Measurements from ENCODE around the gene MOSMO.

Gene MOSMO

GRCh38 chr16:22050963-22051362 lies 43.1 kb downstream of the MOSMO start:
- no peak for DNase-seq (ENCODE audit: low read depth)

DNA sequence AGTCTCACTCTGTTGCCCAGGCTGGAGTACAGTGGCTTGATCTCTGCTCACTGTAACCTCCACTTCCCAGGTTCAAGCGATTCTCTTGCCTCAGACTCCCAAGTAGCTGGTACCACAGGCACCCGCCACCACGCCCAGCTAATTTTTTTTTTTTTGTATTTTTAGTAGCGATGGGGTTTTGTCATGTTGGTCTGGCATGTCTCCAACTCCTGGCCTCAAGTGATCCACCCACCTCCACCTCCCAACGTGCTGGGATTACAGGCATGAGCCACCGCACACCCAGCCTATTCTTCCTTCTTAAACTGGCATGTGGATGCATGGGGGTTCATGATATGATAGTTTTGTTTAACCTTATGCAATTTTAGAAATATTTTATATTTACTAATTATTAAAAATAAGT lies 45.1 kb downstream of the MOSMO start:
- DNase-seq (ENCODE audit: low read depth) = no peak

DNA sequence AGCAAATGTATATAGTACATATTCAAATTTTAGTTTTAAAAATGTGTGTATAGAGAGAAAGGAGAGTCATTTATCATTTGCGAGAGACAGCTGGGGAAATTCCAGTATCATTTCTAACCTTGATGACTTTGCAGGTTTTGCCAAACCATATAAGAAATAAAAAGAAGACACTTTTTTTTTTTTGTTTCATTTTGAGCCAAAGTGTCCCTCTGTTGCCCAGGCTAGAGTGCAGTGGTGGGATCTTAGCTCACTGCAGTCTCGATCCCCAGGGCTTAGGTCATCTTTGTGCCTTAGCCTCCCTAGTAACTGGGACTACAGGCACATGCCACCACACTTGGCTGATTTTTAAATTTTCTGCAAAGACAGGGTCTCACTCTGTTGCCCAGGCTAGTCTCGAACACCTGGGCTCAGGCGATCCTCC lies 46.0 kb downstream of the MOSMO start:
- no peak for DNase-seq (ENCODE audit: low read depth)

- no peak for DNase-seq (ENCODE audit: low read depth)
Measured at GRCh38 chr16:22054847-22055590, 47.1 kb downstream of the MOSMO start.

- DNase-seq (ENCODE audit: low read depth) = no peak
Measured at GRCh38 chr16:22055881-22056280, 48.0 kb downstream of the MOSMO start.

GRCh38 chr16:22063888-22064467 lies 56.1 kb downstream of the MOSMO start:
- no peak for DNase-seq (ENCODE audit: low read depth)

DNA sequence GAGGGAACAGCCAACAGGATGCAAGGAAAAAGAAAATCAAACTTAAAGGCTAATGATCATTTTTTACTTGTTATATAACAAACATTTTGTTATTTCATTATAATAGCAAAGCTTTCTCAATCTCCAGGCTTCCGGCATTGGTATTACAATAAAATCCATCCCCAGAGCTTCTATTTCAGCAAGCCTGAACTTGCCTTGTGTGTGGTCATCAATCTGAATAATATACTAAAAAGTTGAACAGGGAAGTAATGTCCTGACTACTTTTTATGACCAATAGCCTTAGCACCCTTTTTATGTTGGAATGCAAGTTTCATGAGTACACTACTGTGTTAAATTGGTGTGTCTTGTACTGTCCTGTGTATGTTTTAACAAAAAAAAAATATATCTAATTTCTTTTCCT lies 57.3 kb downstream of the MOSMO start:
- no peak for DNase-seq (ENCODE audit: low read depth)

GRCh38 chr16:22070361-22071330 lies 62.7 kb downstream of the MOSMO start:
- DNase-seq (ENCODE audit: low read depth) = no peak

- DNase-seq (ENCODE audit: low read depth) = no peak
Measured at GRCh38 chr16:22071331-22071910, 63.5 kb downstream of the MOSMO start.

DNA sequence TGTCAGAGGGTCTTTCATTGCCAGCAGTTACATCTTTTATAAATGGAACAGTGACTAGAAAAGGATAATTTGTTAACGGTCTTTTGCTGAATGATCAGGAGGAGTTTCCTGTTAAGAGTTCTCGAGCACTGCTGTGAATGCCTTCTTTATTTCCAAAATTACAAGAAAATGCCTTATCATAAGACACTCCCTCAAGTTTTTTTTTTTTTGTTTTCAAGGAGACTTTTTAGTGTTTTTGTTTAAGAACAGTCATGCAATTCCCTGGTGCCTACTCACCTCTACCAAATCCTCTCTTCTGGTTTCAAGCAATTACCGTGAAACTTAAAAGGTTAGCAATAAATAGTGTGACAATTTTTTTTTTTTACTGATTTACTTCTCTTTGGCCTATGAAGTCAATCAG lies 65.4 kb downstream of the MOSMO start:
- DNase-seq (ENCODE audit: low read depth) = no peak

- no peak for DNase-seq (ENCODE audit: low read depth)
Measured at GRCh38 chr16:22075043-22075757, 67.3 kb downstream of the MOSMO start.

- DNase-seq (ENCODE audit: low read depth) = no peak
Measured at GRCh38 chr16:22075776-22076175, 67.9 kb downstream of the MOSMO start.

GRCh38 chr16:22077700-22078313 lies 69.9 kb downstream of the MOSMO start:
- DNase-seq (ENCODE audit: low read depth) = peak; percentile 57

- DNase-seq (ENCODE audit: low read depth) = no peak
Measured at GRCh38 chr16:22078656-22079055, 70.7 kb downstream of the MOSMO start.

GRCh38 chr16:22081050-22081449 lies 73.1 kb downstream of the MOSMO start:
- DNase-seq (ENCODE audit: low read depth) = no peak

DNA sequence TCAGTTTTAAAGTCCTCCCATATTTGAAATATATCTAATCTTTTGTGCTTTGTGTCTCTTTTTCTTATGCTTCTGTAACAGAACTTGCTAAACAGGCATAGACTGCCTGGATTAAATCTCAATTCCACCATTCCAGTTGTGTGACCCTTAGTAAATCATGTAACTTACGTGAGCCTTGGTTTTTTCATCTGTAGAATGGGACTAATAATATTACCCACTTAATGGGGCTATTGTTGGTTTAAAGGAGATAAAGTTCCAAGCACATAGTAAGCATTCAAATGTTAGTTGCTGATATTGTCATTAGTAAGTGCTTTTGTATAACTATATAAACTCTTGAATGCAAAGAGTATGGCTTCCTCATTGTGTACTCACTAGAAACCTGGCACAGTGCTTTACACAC lies 78.5 kb downstream of the MOSMO start:
- DNase-seq (ENCODE audit: low read depth) = no peak

- no peak for DNase-seq (ENCODE audit: low read depth)
Measured at GRCh38 chr16:22088642-22089041, 80.7 kb downstream of the MOSMO start.

- DNase-seq (ENCODE audit: low read depth) = no peak
Measured at GRCh38 chr16:22089910-22090309, 82.0 kb downstream of the MOSMO start.

DNA sequence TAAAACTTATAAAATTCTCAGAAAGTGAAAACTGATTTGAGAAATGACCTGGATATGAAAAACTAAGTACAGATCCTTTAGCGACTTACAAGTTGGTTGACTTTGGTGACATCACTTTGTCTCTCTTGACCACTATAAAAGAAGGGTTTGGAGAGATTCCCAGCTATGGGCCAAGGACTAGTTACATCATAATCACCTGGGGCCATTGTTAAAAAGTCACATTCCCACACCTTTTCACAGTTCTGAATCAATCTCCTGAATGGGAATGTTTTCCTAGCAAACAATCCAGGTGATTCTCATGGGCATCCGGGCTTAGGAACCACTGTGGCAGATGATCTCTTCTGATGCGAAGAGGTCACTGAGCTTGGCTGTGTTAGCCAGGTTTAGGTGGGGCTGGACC lies 83.8 kb downstream of the MOSMO start:
- no peak for DNase-seq (ENCODE audit: low read depth)

GRCh38 chr16:22092143-22092933 lies 84.4 kb downstream of the MOSMO start, which contains the start of gene VWA3A:
Gene VWA3A (plus strand): TSS chr16:22092541. CDS start chr16:22092638, 97 bp downstream.
- no peak for DNase-seq (ENCODE audit: low read depth)

All from stimulated activated CD8-positive, alpha-beta memory T cell treated with anti-CD3 and anti-CD28 coated beads, Interleukin-4, amount 100 ng/mL, for 24 hours (primary cell).